NT2/D1 (cell line): ENCODE data around the gene EBLN2.

Experiments
- SUZ12 ChIP-seq: IDR thresholded peaks from 2 replicates; pipeline ENCODE4 v1.6.1; 2011; ENCODE audit not compliant: insufficient read length, insufficient read depth; ENCODE audit errors: extremely low read depth
- YY1 ChIP-seq: IDR thresholded peaks from 2 replicates; pipeline ENCODE4 v1.6.1; 2011; ENCODE audit not compliant: insufficient read length, insufficient read depth
- ZNF274 ChIP-seq: IDR thresholded peaks from 2 replicates; pipeline ENCODE4 v1.6.1; 2011; ENCODE audit warnings: mild to moderate bottlenecking, low read depth, low read length

GRCh38 chr3:73030073-73030597, 31.3 kb upstream of the EBLN2 start:
- TF ChIP-seq ZNF274 (no peak), YY1 (no peak), SUZ12 (no peak)
